WTC11 (cell line): ENCODE data around the gene RIC8B. TPM values are rescaled to one million over a fixed set of nuclear protein-coding genes. Genes with fewer than 3 reads are reported as not detected.

ENCODE experiments used
- ATAC-seq: fragments of 200-7000 bp; cut with Tn5 transposase; 2 replicates; pipeline ENCODE4 v1.10.0; 2021; ENCODE audit warnings: mild to moderate bottlenecking, moderate library complexity
- CTCF ChIA-PET: fragments of 300-600 bp; sonication (Branson Sonifier 250); formaldehyde crosslinking; loops from one replicate; lab custom pipeline; 2021; ENCODE audit warnings: antibody characterized with exemption; lab: Charles Lee
- POLR2A ChIA-PET: fragments of 350-600 bp; sonication (Branson Sonifier 250); formaldehyde crosslinking; loops from one replicate; lab custom pipeline; 2021; ENCODE audit warnings: antibody characterized with exemption; lab: Charles Lee
- DNase-seq: peaks from one replicate; pipeline ENCODE4 v3.0.0; 2021; ENCODE audit warnings: low spot score
- H3K27ac Mint-ChIP-seq: 2 replicates; pipeline ENCODE4 v1.8.0; 2021; ENCODE audit warnings: mixed read lengths
- H3K27me3 Mint-ChIP-seq: 2 replicates; pipeline ENCODE4 v1.8.0; 2021; ENCODE audit warnings: low read depth, mild to moderate bottlenecking, moderate library complexity, mixed read lengths
- H3K36me3 Mint-ChIP-seq: 2 replicates; pipeline ENCODE4 v1.8.0; 2021; ENCODE audit warnings: mixed read lengths
- H3K4me1 Mint-ChIP-seq: 2 replicates; pipeline ENCODE4 v1.8.0; 2022; ENCODE audit warnings: mixed read lengths
- H3K4me3 Mint-ChIP-seq: 2 replicates; pipeline ENCODE4 v1.8.0; 2021; ENCODE audit warnings: mild to moderate bottlenecking, moderate library complexity, mixed read lengths
- H3K9me3 Mint-ChIP-seq: 2 replicates; pipeline ENCODE4 v1.8.0; 2021; ENCODE audit warnings: mixed read lengths
- ATF6 ChIP-seq: sonication (generic); formaldehyde crosslinking; IDR thresholded peaks from 2 replicates; pipeline ENCODE4 v1.8.1; 2023; ENCODE audit warnings: mild to moderate bottlenecking, missing genetic modification reagents
- CREB1 ChIP-seq: sonication (generic); formaldehyde crosslinking; IDR thresholded peaks from 2 replicates; pipeline ENCODE4 v1.8.0; 2023; ENCODE audit warnings: mild to moderate bottlenecking, missing genetic modification reagents
- EMX1 ChIP-seq: fragments of 250-450 bp; sonication (Bioruptor Pico); IDR thresholded peaks from 2 replicates; pipeline ENCODE4 v1.8.0; 2021; ENCODE audit warnings: mild to moderate bottlenecking
- FOXK1 ChIP-seq: sonication (generic); formaldehyde crosslinking; IDR thresholded peaks from 2 replicates; pipeline ENCODE4 v1.8.0; 2022; ENCODE audit warnings: mild to moderate bottlenecking, moderate library complexity, missing genetic modification reagents
- GABPB1 ChIP-seq: sonication (generic); formaldehyde crosslinking; IDR thresholded peaks from 2 replicates; pipeline ENCODE4 v1.8.1; 2023; ENCODE audit warnings: mild to moderate bottlenecking, missing genetic modification reagents
- HMGA2 ChIP-seq: fragments of 250-450 bp; sonication (Bioruptor Pico); IDR thresholded peaks from 2 replicates; pipeline ENCODE4 v1.4.0; 2021; ENCODE audit warnings: mild to moderate bottlenecking, moderate library complexity
- HMGXB4 ChIP-seq: sonication (generic); formaldehyde crosslinking; IDR thresholded peaks from 2 replicates; pipeline ENCODE4 v1.8.1; 2023; ENCODE audit warnings: mild to moderate bottlenecking, moderate library complexity, missing genetic modification reagents
- MXD4 ChIP-seq: fragments of 250-450 bp; sonication (Bioruptor Pico); IDR thresholded peaks from 2 replicates; pipeline ENCODE4 v1.8.0; 2021; ENCODE audit warnings: mild to moderate bottlenecking, moderate library complexity, borderline replicate concordance
- NFE2L1 ChIP-seq: sonication (generic); formaldehyde crosslinking; IDR thresholded peaks from 2 replicates; pipeline ENCODE4 v1.8.1; 2023; ENCODE audit warnings: missing genetic modification reagents
- NFYB ChIP-seq: sonication (generic); formaldehyde crosslinking; conservative IDR thresholded peaks from 2 replicates; pipeline ENCODE4 v1.8.0; 2022; ENCODE audit warnings: low read depth, missing genetic modification reagents
- OVOL2 ChIP-seq: fragments of 250-450 bp; sonication (Bioruptor Pico); IDR thresholded peaks from 2 replicates; pipeline ENCODE4 v1.9.0; 2021; ENCODE audit warnings: mild to moderate bottlenecking, borderline replicate concordance
- SMAD3 ChIP-seq: sonication (generic); formaldehyde crosslinking; IDR thresholded peaks from 2 replicates; pipeline ENCODE4 v1.8.0; 2022; ENCODE audit warnings: missing genetic modification reagents, mild to moderate bottlenecking, borderline replicate concordance
- SMAD4 ChIP-seq: sonication (generic); formaldehyde crosslinking; IDR thresholded peaks from 2 replicates; pipeline ENCODE4 v1.8.0; 2022; ENCODE audit warnings: mild to moderate bottlenecking, missing genetic modification reagents
- TP53 ChIP-seq: sonication (generic); formaldehyde crosslinking; IDR thresholded peaks from 2 replicates; pipeline ENCODE4 v1.8.1; 2023; ENCODE audit warnings: mild to moderate bottlenecking, missing genetic modification reagents
- ZBTB21 ChIP-seq: sonication (generic); formaldehyde crosslinking; IDR thresholded peaks from 2 replicates; pipeline ENCODE4 v1.8.1; 2023; ENCODE audit warnings: mild to moderate bottlenecking, missing genetic modification reagents, borderline replicate concordance
- ZBTB43 ChIP-seq: sonication (generic); formaldehyde crosslinking; IDR thresholded peaks from 2 replicates; pipeline ENCODE4 v1.8.1; 2023; ENCODE audit warnings: mild to moderate bottlenecking, missing genetic modification reagents
- ZNF121 ChIP-seq: sonication (generic); formaldehyde crosslinking; IDR thresholded peaks from 2 replicates; pipeline ENCODE4 v1.8.0; 2023; ENCODE audit warnings: missing genetic modification reagents
- ZSCAN18 ChIP-seq: fragments of 250-450 bp; sonication (Bioruptor Pico); IDR thresholded peaks from 2 replicates; pipeline ENCODE4 v2.1.2; 2022; ENCODE audit warnings: mild to moderate bottlenecking, moderate library complexity
- total RNA-seq: library from RNA; stranded (reverse); gene quantifications from 3 replicates; pipeline ENCODE4 v1.2.3, GENCODE V29; 2021
- TF ChIP-seq, protein P1 (sequence below): fragments of 250-450 bp; sonication (Bioruptor Pico); IDR thresholded peaks from 2 replicates; pipeline ENCODE4 v1.8.0; 2021; ENCODE audit warnings: mild to moderate bottlenecking
- TF ChIP-seq, protein P2 (sequence below): sonication (generic); formaldehyde crosslinking; IDR thresholded peaks from 2 replicates; pipeline ENCODE4 v1.8.1; 2022; ENCODE audit warnings: mild to moderate bottlenecking, moderate library complexity, missing genetic modification reagents
- TF ChIP-seq, protein P3 (sequence below): fragments of 250-450 bp; sonication (Bioruptor Pico); IDR thresholded peaks from 2 replicates; pipeline ENCODE4 v1.9.0; 2021; ENCODE audit warnings: mild to moderate bottlenecking

Gene RIC8B
- total RNA-seq, 1 experiment from 2014 or later, result 20.2 TPM

DNA sequence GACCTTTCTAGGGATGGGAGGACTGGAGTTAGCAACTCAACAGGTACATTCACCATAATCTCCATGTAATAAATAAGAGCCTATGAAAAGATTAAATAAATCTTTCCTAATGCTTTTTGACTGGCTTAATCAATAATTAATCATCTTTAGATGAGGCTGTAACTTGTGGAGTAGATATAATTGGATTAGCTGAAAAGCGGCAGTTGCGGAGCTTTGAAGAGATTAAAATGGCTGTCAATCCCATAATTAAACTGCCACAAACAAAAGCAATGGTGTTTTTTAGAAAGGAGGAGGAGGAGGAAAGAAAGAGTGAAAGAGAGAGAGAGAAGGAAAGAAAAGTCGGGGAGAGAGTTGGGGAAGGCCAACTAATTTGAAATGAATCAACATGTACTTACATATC, 110.5 kb downstream of the RIC8B start (continued):
- no peak for TF ChIP-seq MXD4 (CRISPR knock-in tag)
- no peak for TF ChIP-seq ZBTB43 (CRISPR knock-in tag)
- TF ChIP-seq FOXK1 (CRISPR knock-in tag), result no peak
- no peak for TF ChIP-seq CREB1 (CRISPR knock-in tag)
- no peak for TF ChIP-seq ZNF121

DNA sequence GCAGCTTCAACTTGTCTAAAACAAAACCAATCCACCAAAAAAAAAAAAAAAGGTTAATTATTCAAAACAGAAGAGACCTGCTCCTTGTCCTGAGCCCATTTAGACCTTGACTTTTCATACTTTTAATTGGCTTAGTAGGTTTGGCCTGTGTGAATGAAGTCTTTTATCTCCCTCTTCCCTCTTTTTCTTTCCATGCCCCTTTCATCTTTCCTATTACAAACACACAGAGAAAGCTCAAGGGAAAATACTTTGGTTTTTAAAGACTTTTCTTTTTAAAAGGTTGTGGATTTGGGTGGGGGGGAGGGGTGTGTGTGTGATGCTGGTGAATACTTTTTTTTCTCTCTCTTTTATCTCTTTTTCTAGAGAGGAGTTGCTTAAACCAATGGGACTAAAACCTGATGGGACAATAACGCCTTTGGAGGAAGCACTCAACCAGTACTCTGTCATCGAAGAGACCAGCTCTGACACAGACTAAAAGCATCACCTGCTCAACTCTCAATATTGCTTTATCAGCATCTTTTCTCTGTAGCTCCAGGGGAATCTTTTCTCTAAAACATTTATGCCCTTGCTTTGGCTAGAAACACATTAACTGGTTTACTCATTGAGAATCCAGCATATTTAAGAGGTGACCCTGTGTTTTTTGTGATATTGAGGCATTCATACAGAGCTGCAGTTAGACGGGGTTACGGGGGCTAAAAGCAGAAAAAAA, 111.2 kb downstream of the RIC8B start:
- no peaks in the 10 kb centered on the region for H3K9me3 Mint-ChIP-seq
- H3K4me3 Mint-ChIP-seq, result no peak overlapping the region
- no peak overlapping the region for H3K27ac Mint-ChIP-seq
- POLR2A ChIA-PET, result no interaction called here
- no peak for TF ChIP-seq ZSCAN18 (CRISPR knock-in tag)
- TF ChIP-seq OVOL2 (CRISPR knock-in tag), result no peak
- TF ChIP-seq ZNF121, result no peak
- no peak for TF ChIP-seq ZBTB21 (CRISPR knock-in tag)
- no peak for ATAC-seq
- H3K36me3 Mint-ChIP-seq, result peaks cover 27% of the 10 kb centered on the region
- CTCF ChIA-PET, result interaction anchor here (0.6 kb wide), 1 partner anchor 17 kb away, joined by 4 read pairs; no protein-coding TSS in a partner anchor
- H3K4me1 Mint-ChIP-seq, result no peaks in the 10 kb centered on the region
- no peak for DNase-seq
- no peaks in the 10 kb centered on the region for H3K27me3 Mint-ChIP-seq

- Mint-ChIP-seq H3K4me3 (no peak overlapping the region), H3K27me3 (no peaks in the 10 kb centered on the region), H3K9me3 (no peaks in the 10 kb centered on the region), H3K27ac (no peak overlapping the region), H3K36me3 (peaks cover 15% of the 10 kb centered on the region), H3K4me1 (no peaks in the 10 kb centered on the region)
- no peak for DNase-seq
- ATAC-seq, result no peak
- TF ChIP-seq ZBTB43 (CRISPR knock-in tag) (no peak), NFYB (CRISPR knock-in tag) (no peak), SMAD3 (no peak), NFE2L1 (no peak), ZBTB21 (CRISPR knock-in tag) (no peak), EMX1 (CRISPR knock-in tag) (no peak), SMAD4 (no peak), HMGXB4 (CRISPR knock-in tag) (no peak), ATF6 (CRISPR knock-in tag) (no peak), TP53 (no peak), HMGA2 (CRISPR knock-in tag) (no peak), GABPB1 (CRISPR knock-in tag) (no peak)
- TF ChIP-seq, protein P1, sequence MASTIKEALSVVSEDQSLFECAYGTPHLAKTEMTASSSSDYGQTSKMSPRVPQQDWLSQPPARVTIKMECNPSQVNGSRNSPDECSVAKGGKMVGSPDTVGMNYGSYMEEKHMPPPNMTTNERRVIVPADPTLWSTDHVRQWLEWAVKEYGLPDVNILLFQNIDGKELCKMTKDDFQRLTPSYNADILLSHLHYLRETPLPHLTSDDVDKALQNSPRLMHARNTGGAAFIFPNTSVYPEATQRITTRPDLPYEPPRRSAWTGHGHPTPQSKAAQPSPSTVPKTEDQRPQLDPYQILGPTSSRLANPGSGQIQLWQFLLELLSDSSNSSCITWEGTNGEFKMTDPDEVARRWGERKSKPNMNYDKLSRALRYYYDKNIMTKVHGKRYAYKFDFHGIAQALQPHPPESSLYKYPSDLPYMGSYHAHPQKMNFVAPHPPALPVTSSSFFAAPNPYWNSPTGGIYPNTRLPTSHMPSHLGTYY (CRISPR knock-in tag), result no peak
- TF ChIP-seq, protein P2, sequence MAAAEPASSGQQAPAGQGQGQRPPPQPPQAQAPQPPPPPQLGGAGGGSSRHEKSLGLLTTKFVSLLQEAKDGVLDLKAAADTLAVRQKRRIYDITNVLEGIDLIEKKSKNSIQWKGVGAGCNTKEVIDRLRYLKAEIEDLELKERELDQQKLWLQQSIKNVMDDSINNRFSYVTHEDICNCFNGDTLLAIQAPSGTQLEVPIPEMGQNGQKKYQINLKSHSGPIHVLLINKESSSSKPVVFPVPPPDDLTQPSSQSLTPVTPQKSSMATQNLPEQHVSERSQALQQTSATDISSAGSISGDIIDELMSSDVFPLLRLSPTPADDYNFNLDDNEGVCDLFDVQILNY (CRISPR knock-in tag), result no peak
- TF ChIP-seq, protein P3, sequence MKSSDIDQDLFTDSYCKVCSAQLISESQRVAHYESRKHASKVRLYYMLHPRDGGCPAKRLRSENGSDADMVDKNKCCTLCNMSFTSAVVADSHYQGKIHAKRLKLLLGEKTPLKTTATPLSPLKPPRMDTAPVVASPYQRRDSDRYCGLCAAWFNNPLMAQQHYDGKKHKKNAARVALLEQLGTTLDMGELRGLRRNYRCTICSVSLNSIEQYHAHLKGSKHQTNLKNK (CRISPR knock-in tag), result no peak
- ChIA-PET POLR2A (no interaction called here), CTCF (no interaction called here)
These were observed 112.5 kb downstream of the RIC8B start for GRCh38 chr12:106886932-106887331.
